Esophagus muscularis mucosa (tissue), 4 donors: Measurements from ENCODE around the gene HCRTR2. TPM values are rescaled to one million over a fixed set of nuclear protein-coding genes. Genes with fewer than 3 reads are reported as not detected.
"Not testable (repeated sequence)": the region's sequence is repeated elsewhere in the genome, so short reads cannot be mapped to it uniquely, and the experiment has no call there.

Experiments
- DNase-seq: peaks from one replicate; pipeline ENCODE4 v3.0.0-alpha.2; 2017; ENCODE audit errors: extremely low spot score
- H3K27ac ChIP-seq, 4 donors: fragments of 200-600 bp; sonication (generic); replicated peaks in 1 of 4; 1 replicate in 3 of 4; 2 replicates in 1 of 4; pipeline ENCODE4 v1.5.1; 2016 to 2019; ENCODE audit warnings: mild to moderate bottlenecking in 1 of 4
- H3K27me3 ChIP-seq, 4 donors: fragments of 200-600 bp; sonication (generic); one replicate each; pipeline versions ENCODE4 v1.5.1 to v1.6.0; 2016 to 2019
- H3K36me3 ChIP-seq, 4 donors: fragments of 200-600 bp; sonication (generic); one replicate each; pipeline ENCODE4 v1.5.1; 2016 to 2019
- H3K4me1 ChIP-seq, 4 donors: fragments of 200-600 bp; sonication (generic); one replicate each; pipeline ENCODE4 v1.5.1; 2016 to 2019
- H3K4me3 ChIP-seq, 4 donors: fragments of 200-600 bp; sonication (generic); 1 replicate in 2 of 4; 2 replicates in 2 of 4; pipeline ENCODE4 v1.5.1; 2016 to 2019; ENCODE audit warnings: mild to moderate bottlenecking in 4 of 4, moderate library complexity in 1 of 4
- H3K9me3 ChIP-seq, 4 donors: fragments of 200-600 bp; sonication (generic); 1 replicate in 3 of 4; 2 replicates in 1 of 4; pipeline ENCODE4 v1.5.1; 2016 to 2019
- EP300 ChIP-seq: sonication (generic); formaldehyde crosslinking; IDR thresholded peaks from one replicate; pipeline ENCODE4 v1.6.1; 2017; ENCODE audit warnings: antibody characterized with exemption
- POLR2A ChIP-seq: fragments of 450-650 bp; IDR thresholded peaks from one replicate; pipeline ENCODE4 v1.6.1; 2017; ENCODE audit warnings: antibody characterized with exemption, moderate library complexity, mild to moderate bottlenecking, low read depth
- POLR2AphosphoS5 ChIP-seq, 2 donors: sonication (generic); formaldehyde crosslinking; IDR thresholded peaks; one replicate each; pipeline ENCODE4 v1.6.1; 2017; ENCODE audit warnings: antibody characterized with exemption in 2 of 2
- WGBS: methylation state at CpG from one replicate; pipeline ENCODE4 v1.1.5; 2018; 5-methylcytosine and 5-hydroxymethylcytosine counted together
- intact Hi-C: fragments of 100-400 bp; cut with DNase I; formaldehyde crosslinking; loops from one replicate; pipeline ENCODE4 v1.15.1; 2023
- total RNA-seq, 4 donors: library from RNA; depleted of rRNA; stranded (reverse); fragments of >200 nt; gene quantifications; one replicate each; pipeline versions ENCODE4 v1.1.0 to v1.2.1, GENCODE V29; 2016
- TF ChIP-seq, protein P1 (sequence below), 3 experiments: fragments of 200-600 bp in 2 of 3; fragments of 450-650 bp in 1 of 3; sonication (generic) in 2 of 3; IDR thresholded peaks; one replicate each; pipeline ENCODE4 v1.5.1; 2017 to 2019; ENCODE audit warnings: antibody characterized with exemption in 3 of 3, mild to moderate bottlenecking in 2 of 3, moderate library complexity in 1 of 3

The HCRTR2 gene
- total RNA-seq, 4 donors from 2014 or later: not detected

DNA sequence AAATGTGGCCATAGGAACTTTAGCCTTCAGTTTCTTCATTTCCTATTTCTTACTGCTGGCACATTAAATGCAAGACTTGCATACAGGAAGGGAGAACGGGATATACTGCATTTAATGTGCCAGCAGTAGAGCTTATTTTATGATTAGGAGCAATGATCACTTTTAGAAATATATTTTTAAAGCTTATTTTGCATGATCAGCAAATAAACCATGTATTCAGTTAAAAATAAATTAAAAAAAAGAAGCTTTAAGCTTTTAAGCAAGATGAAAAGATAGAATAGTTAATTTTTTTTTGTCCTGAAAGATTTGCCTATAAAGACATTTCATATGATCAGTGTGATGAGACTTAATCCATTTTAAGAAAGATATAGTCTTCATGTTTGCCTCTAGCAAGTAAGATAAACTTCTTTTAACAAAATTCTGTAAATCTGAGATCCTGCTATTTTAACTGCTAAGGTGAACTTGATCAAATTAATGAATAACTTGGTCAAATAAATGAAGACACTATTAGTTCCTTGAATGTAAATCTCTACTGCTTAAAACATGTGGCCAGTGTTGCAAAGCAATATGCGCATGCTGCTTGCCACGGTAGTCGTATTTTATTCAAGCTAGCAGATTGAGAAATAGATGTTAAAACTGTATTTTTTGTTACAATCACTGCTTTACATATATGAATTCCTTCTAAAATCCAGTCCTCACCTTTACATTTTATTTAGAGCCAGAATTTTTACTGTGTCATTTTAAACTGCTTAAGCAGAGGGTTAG, 36.2 kb upstream of the HCRTR2 start:
- H3K4me3 ChIP-seq: no peak overlapping the region
- intact Hi-C loops: no loop called here
- no peak for DNase-seq
- H3K27ac ChIP-seq: no peak overlapping the region
- H3K27me3 ChIP-seq: no peaks in the 10 kb centered on the region
- H3K36me3 ChIP-seq: no peaks in the 10 kb centered on the region
- WGBS: 83% methylated on average over 4 of the region's 4 CpGs
- H3K9me3 ChIP-seq: no peaks in the 10 kb centered on the region
- no peaks in the 10 kb centered on the region for H3K4me1 ChIP-seq
- no peak for TF ChIP-seq EP300
- TF ChIP-seq, protein P1, sequence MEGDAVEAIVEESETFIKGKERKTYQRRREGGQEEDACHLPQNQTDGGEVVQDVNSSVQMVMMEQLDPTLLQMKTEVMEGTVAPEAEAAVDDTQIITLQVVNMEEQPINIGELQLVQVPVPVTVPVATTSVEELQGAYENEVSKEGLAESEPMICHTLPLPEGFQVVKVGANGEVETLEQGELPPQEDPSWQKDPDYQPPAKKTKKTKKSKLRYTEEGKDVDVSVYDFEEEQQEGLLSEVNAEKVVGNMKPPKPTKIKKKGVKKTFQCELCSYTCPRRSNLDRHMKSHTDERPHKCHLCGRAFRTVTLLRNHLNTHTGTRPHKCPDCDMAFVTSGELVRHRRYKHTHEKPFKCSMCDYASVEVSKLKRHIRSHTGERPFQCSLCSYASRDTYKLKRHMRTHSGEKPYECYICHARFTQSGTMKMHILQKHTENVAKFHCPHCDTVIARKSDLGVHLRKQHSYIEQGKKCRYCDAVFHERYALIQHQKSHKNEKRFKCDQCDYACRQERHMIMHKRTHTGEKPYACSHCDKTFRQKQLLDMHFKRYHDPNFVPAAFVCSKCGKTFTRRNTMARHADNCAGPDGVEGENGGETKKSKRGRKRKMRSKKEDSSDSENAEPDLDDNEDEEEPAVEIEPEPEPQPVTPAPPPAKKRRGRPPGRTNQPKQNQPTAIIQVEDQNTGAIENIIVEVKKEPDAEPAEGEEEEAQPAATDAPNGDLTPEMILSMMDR (IDR thresholded peaks at IDR 0.05): no peak
- TF ChIP-seq POLR2A: no peak
- TF ChIP-seq POLR2AphosphoS5 (IDR thresholded peaks at IDR 0.05): no peak

DNA sequence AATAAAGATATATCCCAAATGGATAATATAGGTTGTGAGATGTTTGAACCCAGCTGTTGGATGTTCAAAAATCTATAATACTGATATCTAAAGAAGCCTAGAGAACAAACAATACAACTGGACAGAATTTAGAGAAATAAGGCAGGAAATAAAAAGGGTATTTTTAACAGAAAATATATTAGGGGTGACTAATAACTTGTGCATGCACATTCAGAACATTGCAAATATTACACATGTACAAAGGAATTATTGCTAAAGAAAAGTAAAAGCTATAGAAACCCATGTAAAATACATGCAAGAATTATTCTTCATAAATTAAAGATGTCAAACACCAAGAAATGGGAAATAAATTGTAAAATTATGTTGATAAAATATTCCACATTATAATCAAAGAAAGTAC, 32.7 kb upstream of the HCRTR2 start:
- H3K4me1 ChIP-seq: no peaks in the 10 kb centered on the region
- no peak overlapping the region for H3K27ac ChIP-seq
- intact Hi-C loops: no loop called here
- no peaks in the 10 kb centered on the region for H3K36me3 ChIP-seq
- H3K4me3 ChIP-seq: no peak overlapping the region
- TF ChIP-seq POLR2A (no peak), EP300 (no peak), POLR2AphosphoS5 (IDR thresholded peaks at IDR 0.05) (no peak)
- TF ChIP-seq, protein P1 (IDR thresholded peaks at IDR 0.05): no peak
- DNase-seq: no peak
- no peaks in the 10 kb centered on the region for H3K27me3 ChIP-seq
- no peaks in the 10 kb centered on the region for H3K9me3 ChIP-seq

DNA sequence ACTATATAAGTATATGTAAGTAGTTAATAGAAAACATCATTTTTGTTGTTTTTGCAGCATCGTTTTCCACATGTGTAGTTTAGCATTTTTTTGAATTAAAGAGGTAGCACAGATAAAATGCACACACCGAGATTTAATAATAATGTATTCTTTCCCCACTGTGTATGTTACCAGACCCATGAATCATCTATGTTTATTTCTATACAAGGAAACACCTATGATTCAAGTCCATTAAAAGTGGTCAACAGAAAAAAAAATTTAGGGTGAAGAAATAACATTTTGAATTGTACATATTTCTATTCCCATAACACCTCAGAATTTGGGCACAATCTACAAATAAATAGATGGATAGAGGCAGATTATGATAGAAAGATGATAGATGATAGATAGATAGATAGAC, 31.7 kb upstream of the HCRTR2 start:
- Histone ChIP-seq H3K4me3 (no peak overlapping the region), H3K4me1 (no peaks in the 10 kb centered on the region), H3K36me3 (no peaks in the 10 kb centered on the region), H3K27me3 (no peaks in the 10 kb centered on the region), H3K27ac (no peak overlapping the region), H3K9me3 (no peaks in the 10 kb centered on the region)
- DNase-seq: no peak
- intact Hi-C loops: no loop called here
- 75% methylated on average over 2 of the region's 2 CpGs for WGBS
- no peak for TF ChIP-seq POLR2AphosphoS5 (IDR thresholded peaks at IDR 0.05)
- TF ChIP-seq, protein P1 (IDR thresholded peaks at IDR 0.05): no peak
- no peak for TF ChIP-seq POLR2A
- no peak for TF ChIP-seq EP300

DNA sequence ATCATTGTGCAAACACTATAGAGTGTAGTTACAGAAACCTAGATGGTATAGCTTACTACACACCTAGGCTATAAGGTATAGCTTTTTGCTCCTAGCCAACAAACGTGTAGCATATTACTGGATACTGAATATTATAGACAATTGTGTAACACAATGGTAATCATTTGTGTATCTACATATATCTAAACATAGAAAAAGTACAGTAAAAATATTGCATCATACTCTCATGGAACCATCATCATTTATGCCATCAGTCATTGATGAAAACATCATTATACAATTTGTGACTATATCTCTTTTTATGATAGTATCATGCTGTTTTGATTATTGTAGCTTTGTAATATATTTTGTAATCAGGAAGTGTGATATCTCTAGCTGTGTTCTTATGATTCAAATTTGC, 21.0 kb upstream of the HCRTR2 start:
- no peak overlapping the region for H3K4me3 ChIP-seq
- no peak overlapping the region for H3K27ac ChIP-seq
- intact Hi-C loops: no loop called here
- H3K27me3 ChIP-seq: no peaks in the 10 kb centered on the region
- no peaks in the 10 kb centered on the region for H3K4me1 ChIP-seq
- DNase-seq: no peak
- no peak for TF ChIP-seq POLR2AphosphoS5 (IDR thresholded peaks at IDR 0.05)
- WGBS: 80% methylated on average over 1 of the region's 1 CpG
- H3K36me3 ChIP-seq: no peaks in the 10 kb centered on the region
- peaks cover 0 to 13% (median 5%) of the 10 kb centered on the region in 4 donors for H3K9me3 ChIP-seq

DNA sequence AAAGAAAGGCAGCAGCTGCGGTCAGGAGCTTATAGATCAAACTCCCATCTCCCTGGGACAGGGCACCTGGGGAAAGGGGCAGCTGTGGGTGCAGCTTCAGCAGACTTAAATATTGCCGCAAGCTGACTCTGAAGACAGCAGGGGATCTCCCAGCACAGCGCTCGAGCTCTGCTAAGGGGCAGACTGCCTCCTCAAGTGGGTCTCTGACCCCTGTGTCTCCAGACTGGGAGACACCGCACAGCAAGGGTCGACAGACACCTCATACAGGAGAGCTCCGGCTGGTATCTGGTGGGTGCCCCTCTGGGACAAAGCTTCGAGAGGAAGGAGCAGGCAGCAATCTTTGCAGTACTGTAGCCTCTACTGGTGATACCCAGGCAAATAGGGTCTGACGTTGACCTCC, 15.5 kb upstream of the HCRTR2 start:
- H3K36me3 ChIP-seq, intact Hi-C loops, H3K27me3 ChIP-seq, H3K4me1 ChIP-seq, H3K4me3 ChIP-seq, DNase-seq, H3K27ac ChIP-seq, H3K9me3 ChIP-seq: not testable (repeated sequence)
- WGBS: 90% methylated on average over 6 of the region's 9 CpGs

DNA sequence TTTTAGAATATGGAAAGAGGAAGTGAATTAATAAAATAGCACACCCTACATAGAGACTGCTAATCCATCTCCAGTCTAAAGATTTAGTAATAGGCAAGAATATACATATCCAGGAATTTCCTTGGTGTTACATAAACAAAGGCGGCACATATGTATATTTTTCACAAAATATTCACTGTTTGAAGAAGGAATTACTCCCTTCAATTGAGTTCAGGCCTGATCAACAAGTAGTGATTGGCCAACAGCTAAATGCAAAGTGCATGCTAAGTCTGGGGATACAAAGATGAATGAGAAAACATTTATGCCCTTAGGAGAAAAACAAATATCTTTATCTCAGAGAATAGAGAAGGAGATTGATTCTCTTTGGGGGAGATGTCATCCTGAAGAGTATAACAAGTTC, 6.5 kb upstream of the HCRTR2 start:
- no peak overlapping the region for H3K27ac ChIP-seq
- no peak for DNase-seq
- H3K27me3 ChIP-seq: no peaks in the 10 kb centered on the region
- intact Hi-C loops: no loop called here
- no peaks in the 10 kb centered on the region for H3K9me3 ChIP-seq
- TF ChIP-seq POLR2AphosphoS5 (IDR thresholded peaks at IDR 0.05): no peak
- no peak for TF ChIP-seq POLR2A
- TF ChIP-seq, protein P1 (IDR thresholded peaks at IDR 0.05): no peak
- no peak for TF ChIP-seq EP300
- H3K36me3 ChIP-seq: no peaks in the 10 kb centered on the region
- no peaks in the 10 kb centered on the region for H3K4me1 ChIP-seq
- H3K4me3 ChIP-seq: no peak overlapping the region
- 51% methylated on average over 1 of the region's 1 CpG for WGBS
